IMR-90 (cell line): ENCODE measurements around the gene C8A.

Experiments used
- CEBPB ChIP-seq: IDR thresholded peaks from 2 replicates; pipeline ENCODE4 v1.6.1; 2012; ENCODE audit warnings: low read depth, low read length, improper control_type of control experiment
- POLR2A ChIP-seq: IDR thresholded peaks from 2 replicates; pipeline ENCODE4 v1.6.1; 2012; ENCODE audit warnings: mild to moderate bottlenecking, low read depth, low read length
- RAD21 ChIP-seq: IDR thresholded peaks from 2 replicates; pipeline ENCODE4 v1.6.1; 2012; ENCODE audit warnings: low read length, improper control_type of control experiment
- TF ChIP-seq, protein P1 (sequence below): conservative IDR thresholded peaks from 2 replicates; pipeline ENCODE4 v1.5.1; 2012; ENCODE audit warnings: mild to moderate bottlenecking, low read depth, low read length, improper control_type of control experiment

DNA sequence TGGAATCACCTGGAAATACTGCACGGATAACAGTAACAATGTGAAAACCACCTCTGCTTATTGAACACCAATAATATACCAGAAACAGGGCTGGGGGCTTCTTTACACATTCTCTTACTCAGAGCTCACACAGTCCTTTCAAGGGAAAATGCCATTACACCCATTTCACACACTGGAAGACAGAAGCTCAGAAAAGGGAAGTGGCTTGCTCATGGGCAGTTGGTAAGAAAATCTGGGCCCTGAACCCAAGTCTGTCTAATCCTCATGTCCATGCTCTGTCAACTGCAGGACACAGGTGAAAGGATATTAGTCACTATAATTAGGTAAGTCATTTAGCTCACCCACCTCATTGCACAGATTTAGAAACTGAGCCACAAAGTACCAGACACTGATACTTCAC, 18.6 kb downstream of the C8A start:
- TF ChIP-seq, protein P1, sequence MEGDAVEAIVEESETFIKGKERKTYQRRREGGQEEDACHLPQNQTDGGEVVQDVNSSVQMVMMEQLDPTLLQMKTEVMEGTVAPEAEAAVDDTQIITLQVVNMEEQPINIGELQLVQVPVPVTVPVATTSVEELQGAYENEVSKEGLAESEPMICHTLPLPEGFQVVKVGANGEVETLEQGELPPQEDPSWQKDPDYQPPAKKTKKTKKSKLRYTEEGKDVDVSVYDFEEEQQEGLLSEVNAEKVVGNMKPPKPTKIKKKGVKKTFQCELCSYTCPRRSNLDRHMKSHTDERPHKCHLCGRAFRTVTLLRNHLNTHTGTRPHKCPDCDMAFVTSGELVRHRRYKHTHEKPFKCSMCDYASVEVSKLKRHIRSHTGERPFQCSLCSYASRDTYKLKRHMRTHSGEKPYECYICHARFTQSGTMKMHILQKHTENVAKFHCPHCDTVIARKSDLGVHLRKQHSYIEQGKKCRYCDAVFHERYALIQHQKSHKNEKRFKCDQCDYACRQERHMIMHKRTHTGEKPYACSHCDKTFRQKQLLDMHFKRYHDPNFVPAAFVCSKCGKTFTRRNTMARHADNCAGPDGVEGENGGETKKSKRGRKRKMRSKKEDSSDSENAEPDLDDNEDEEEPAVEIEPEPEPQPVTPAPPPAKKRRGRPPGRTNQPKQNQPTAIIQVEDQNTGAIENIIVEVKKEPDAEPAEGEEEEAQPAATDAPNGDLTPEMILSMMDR = no peak
- TF ChIP-seq CEBPB (no peak), POLR2A (no peak), RAD21 (no peak)
